Measurements from ENCODE around the gene CCDC80. TPM values are rescaled to one million over a fixed set of nuclear protein-coding genes. Genes with fewer than 3 reads are reported as not detected.

The CCDC80 gene
- total and polyA plus RNA-seq, 11 donors = 10.4 to 538 (median 87.2) TPM

DNA sequence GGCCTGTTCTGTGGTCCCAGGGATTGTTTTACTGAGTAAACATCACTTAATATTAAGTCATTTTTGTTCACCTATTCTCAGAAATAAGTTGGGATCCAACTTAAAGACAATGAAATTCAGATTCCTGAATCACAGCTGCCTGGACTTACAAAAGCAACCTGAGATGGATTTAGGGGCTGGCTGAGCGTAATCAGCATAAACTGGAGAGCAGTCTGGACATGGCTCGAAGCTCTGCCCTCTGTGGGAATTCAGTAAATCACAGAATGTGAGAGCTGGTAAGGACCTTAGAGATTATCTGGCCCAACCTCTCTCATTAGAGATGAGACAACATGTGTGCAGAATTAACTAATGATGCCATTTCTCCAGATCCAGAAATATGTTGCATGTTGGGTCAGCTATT lies 23.7 kb downstream of the CCDC80 start:
- peaks cover 0 to 85% (median 8%) of the 10 kb centered on the region in 9 donors for H3K36me3 ChIP-seq
- H3K4me3 ChIP-seq = no peak overlapping the region
- ATAC-seq = no peak
- H3K9me3 ChIP-seq = no peaks in the 10 kb centered on the region
- H3K4me1 ChIP-seq = peaks cover 0 to 5% (median under 1%) of the 10 kb centered on the region in 12 donors
- TF ChIP-seq POLR2A (IDR thresholded peaks at IDR 0.05) = no peak
- TF ChIP-seq, protein P1, sequence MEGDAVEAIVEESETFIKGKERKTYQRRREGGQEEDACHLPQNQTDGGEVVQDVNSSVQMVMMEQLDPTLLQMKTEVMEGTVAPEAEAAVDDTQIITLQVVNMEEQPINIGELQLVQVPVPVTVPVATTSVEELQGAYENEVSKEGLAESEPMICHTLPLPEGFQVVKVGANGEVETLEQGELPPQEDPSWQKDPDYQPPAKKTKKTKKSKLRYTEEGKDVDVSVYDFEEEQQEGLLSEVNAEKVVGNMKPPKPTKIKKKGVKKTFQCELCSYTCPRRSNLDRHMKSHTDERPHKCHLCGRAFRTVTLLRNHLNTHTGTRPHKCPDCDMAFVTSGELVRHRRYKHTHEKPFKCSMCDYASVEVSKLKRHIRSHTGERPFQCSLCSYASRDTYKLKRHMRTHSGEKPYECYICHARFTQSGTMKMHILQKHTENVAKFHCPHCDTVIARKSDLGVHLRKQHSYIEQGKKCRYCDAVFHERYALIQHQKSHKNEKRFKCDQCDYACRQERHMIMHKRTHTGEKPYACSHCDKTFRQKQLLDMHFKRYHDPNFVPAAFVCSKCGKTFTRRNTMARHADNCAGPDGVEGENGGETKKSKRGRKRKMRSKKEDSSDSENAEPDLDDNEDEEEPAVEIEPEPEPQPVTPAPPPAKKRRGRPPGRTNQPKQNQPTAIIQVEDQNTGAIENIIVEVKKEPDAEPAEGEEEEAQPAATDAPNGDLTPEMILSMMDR (IDR thresholded peaks at IDR 0.05) = no peak
- intact Hi-C loops (cut with DNase I) = no loop called here
- no peak for DNase-seq
- WGBS, 4 donors = 92 to 100% (median 95%) methylated on average over 2 of the region's 2 CpGs
- no peak overlapping the region for H3K27ac ChIP-seq
- H3K27me3 ChIP-seq = no peaks in the 10 kb centered on the region

DNA sequence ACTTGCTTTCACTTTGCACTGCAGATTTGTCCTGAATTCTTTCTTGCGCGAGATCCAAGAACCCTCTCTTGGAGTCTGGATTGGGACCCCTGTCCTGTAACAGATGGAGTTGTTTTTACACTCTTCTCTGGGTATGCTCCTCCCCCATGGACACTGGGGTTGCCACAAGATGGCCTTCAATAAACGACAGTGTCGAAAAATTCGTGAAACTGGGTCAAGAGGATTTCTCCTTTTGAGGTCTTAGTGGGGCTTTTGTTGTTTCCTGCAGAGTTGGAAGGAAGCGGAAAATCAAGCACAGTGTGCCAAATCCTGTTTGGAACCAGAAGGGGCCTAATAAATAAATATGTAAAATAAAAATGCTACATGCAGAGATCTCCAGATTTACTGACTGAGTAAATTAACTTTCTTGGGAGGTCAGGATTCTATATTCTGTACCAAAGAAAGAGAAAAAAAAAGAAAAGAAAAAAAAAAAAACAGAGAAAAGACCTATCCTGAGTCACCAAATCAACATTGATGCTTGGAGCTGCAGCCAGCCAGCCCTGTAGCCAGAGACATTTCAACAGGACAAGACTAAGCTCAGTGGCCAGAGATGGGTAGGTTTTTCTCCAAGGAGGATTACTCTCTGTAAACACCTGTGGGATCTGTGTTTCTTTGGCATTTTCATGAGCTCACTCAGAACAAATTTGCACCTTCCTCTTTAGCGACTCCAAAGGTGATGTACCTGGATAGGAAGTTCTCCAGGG lies 24.8 kb downstream of the CCDC80 start:
- Histone ChIP-seq H3K4me3 (no peak overlapping the region), H3K9me3 (no peaks in the 10 kb centered on the region), H3K4me1 (peaks cover 0 to 12% (median 6%) of the 10 kb centered on the region in 12 donors), H3K36me3 (peaks cover 0 to 91% (median 8%) of the 10 kb centered on the region in 9 donors), H3K27me3 (no peaks in the 10 kb centered on the region), H3K27ac (no peak overlapping the region)
- TF ChIP-seq, protein P1 (IDR thresholded peaks at IDR 0.05) = no peak
- TF ChIP-seq POLR2A (IDR thresholded peaks at IDR 0.05) = no peak
- intact Hi-C loops (cut with DNase I) = no loop called here
- DNase-seq (no peak), ATAC-seq (no peak)
- WGBS, 4 donors = 70 to 78% (median 76%) methylated on average over 7 of the region's 7 CpGs

DNA sequence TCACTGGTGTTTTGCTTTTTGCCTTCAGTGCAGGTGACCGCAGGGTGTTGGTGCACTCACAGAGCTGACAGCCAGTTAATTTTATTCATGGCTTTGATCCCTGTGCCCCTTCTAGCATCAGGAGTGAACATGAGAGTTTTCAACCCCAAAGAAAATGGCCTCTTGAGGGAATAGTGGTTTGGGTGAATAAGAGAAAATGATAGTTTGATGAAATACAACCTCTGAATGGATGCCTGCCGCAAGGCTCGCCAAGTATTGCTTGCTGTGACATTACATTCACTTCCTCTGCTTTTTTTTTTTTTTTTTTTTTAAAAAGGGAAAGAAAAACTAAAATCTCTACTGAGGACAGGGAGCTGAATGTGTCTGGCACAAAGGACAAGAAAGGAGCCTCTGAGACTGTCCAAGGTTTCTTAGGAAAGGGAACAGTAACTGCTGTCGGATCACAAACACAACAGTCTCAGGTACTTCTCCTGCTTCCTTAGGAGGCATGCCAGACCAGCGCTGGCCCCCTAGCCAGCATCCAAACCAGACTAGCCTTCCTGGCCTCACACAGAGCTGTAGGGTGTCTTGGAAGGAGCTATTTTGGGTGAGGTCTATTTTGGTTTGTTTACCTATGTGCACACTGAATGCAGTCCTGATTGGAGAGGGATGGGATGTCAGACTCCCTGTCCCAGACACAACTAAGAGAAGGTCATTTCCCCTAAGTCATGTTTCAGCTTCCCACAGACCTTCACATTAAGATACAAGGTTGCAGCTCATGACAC lies 29.0 kb downstream of the CCDC80 start:
- Histone ChIP-seq H3K4me1 (peaks cover 0 to 12% (median 6%) of the 10 kb centered on the region in 12 donors), H3K4me3 (no peak overlapping the region), H3K9me3 (no peaks in the 10 kb centered on the region), H3K27ac (peak overlapping the region in 3 of 12 donors; percentile 31 to 53 (median 37)), H3K36me3 (peaks cover 0 to 91% (median 8%) of the 10 kb centered on the region in 9 donors), H3K27me3 (no peaks in the 10 kb centered on the region)
- intact Hi-C loops (cut with DNase I) = no loop called here
- TF ChIP-seq, protein P1 (IDR thresholded peaks at IDR 0.05) = no peak
- no peak for TF ChIP-seq POLR2A (IDR thresholded peaks at IDR 0.05)
- ATAC-seq (peak; percentile 85 to 89 (median 88)), DNase-seq (peak in 2 of 5 donors; percentile 9 to 13)
- WGBS, 4 donors = 69 to 77% (median 75%) methylated on average over 5 of the region's 5 CpGs

DNA sequence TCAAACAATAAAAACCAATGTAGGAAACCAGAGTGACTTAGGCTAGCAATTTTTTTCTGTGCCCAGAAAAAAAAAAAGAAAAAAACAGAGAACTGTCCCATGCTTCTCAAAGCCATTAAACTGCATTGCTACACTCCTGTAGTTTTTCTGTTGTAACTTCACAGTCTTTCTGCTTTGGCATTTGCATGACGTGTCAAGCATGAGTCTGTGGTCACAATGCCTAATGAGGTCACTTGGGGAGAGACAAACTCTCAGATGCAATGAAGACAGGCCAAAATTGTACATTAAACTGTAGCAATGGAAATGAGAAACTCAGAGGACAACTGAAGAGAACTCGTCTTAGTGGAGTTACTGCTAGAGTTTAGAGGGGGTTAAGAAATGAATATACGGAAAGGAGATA lies 30.8 kb downstream of the CCDC80 start:
- DNase-seq (no peak), ATAC-seq (no peak)
- peaks cover 0 to 18% (median 7%) of the 10 kb centered on the region in 12 donors for H3K4me1 ChIP-seq
- H3K9me3 ChIP-seq = no peaks in the 10 kb centered on the region
- no peaks in the 10 kb centered on the region for H3K27me3 ChIP-seq
- 78 to 92% (median 85%) methylated on average over 3 of the region's 3 CpGs for WGBS, 4 donors
- TF ChIP-seq, protein P1 (IDR thresholded peaks at IDR 0.05) = no peak
- no peak for TF ChIP-seq POLR2A (IDR thresholded peaks at IDR 0.05)
- intact Hi-C loops (cut with DNase I) = no loop called here
- no peak overlapping the region for H3K27ac ChIP-seq
- no peak overlapping the region for H3K4me3 ChIP-seq
- H3K36me3 ChIP-seq = peaks cover 0 to 90% (median 2%) of the 10 kb centered on the region in 9 donors

All from heart left ventricle (tissue), 16 donors.